ENCODE data around the gene CWH43.
A peak's percentile ranks its signal among the peaks of the same experiment; 100 is the strongest.
"Not testable (repeated sequence)": the region's sequence is repeated elsewhere in the genome, so short reads cannot be mapped to it uniquely, and the experiment has no call there.

The CWH43 gene

GRCh38 chr4:48958582-48958981, 27.5 kb upstream of the CWH43 start:
- peaks cover 7% of the 10 kb centered on the region for H3K27me3 Mint-ChIP-seq
- H3K27ac Mint-ChIP-seq (ENCODE audit: low read depth) = no peak overlapping the region
- H3K4me1 Mint-ChIP-seq = no peaks in the 10 kb centered on the region
- H3K4me3 Mint-ChIP-seq = no peak overlapping the region
- no peak for DNase-seq (ENCODE audit: low spot score in 2 of 2)
- no peaks in the 10 kb centered on the region for H3K9me3 Mint-ChIP-seq
- H3K36me3 Mint-ChIP-seq (ENCODE audit: insufficient read depth) = no peaks in the 10 kb centered on the region
- ATAC-seq (replicated peaks; ENCODE audit: extremely low read depth, poor library complexity, severe bottlenecking) = no peak

- no peaks in the 10 kb centered on the region for H3K4me1 Mint-ChIP-seq
These were observed 25.0 kb upstream of the CWH43 start for GRCh38 chr4:48960988-48961635.

GRCh38 chr4:48962636-48963035, 23.4 kb upstream of the CWH43 start:
- ATAC-seq (replicated peaks; ENCODE audit: extremely low read depth, poor library complexity, severe bottlenecking) (no peak), DNase-seq (ENCODE audit: low spot score in 2 of 2) (no peak)
- H3K9me3 Mint-ChIP-seq = no peaks in the 10 kb centered on the region
- no peaks in the 10 kb centered on the region for H3K4me1 Mint-ChIP-seq
- no peak overlapping the region for H3K27ac Mint-ChIP-seq (ENCODE audit: low read depth)
- H3K27me3 Mint-ChIP-seq = peaks cover 7% of the 10 kb centered on the region
- no peak overlapping the region for H3K4me3 Mint-ChIP-seq
- peaks cover 2% of the 10 kb centered on the region for H3K36me3 Mint-ChIP-seq (ENCODE audit: insufficient read depth)

More at GRCh38 chr4:48960988-48961635, 25.0 kb upstream of the CWH43 start:
- DNase-seq (ENCODE audit: low spot score in 2 of 2) = no peak
- H3K27me3 Mint-ChIP-seq = peaks cover 7% of the 10 kb centered on the region
- no peak for ATAC-seq (replicated peaks; ENCODE audit: extremely low read depth, poor library complexity, severe bottlenecking)
- H3K27ac Mint-ChIP-seq (ENCODE audit: low read depth) = no peak overlapping the region
- H3K4me3 Mint-ChIP-seq = no peak overlapping the region
- no peaks in the 10 kb centered on the region for H3K9me3 Mint-ChIP-seq
- peaks cover 2% of the 10 kb centered on the region for H3K36me3 Mint-ChIP-seq (ENCODE audit: insufficient read depth)

- ATAC-seq (replicated peaks; ENCODE audit: extremely low read depth, poor library complexity, severe bottlenecking) (peak; percentile 70), DNase-seq (ENCODE audit: low spot score in 2 of 2) (peak; percentile 55 to 64)
- Mint-ChIP-seq H3K4me1 (no peaks in the 10 kb centered on the region), H3K27ac (ENCODE audit: low read depth) (no peak overlapping the region), H3K27me3 (peaks cover 6% of the 10 kb centered on the region), H3K4me3 (no peak overlapping the region), H3K36me3 (ENCODE audit: insufficient read depth) (peaks cover 2% of the 10 kb centered on the region), H3K9me3 (no peaks in the 10 kb centered on the region)
These were observed 22.9 kb upstream of the CWH43 start for GRCh38 chr4:48963042-48963679.

- H3K9me3 Mint-ChIP-seq = no peaks in the 10 kb centered on the region
These were observed 19.0 kb upstream of the CWH43 start for GRCh38 chr4:48967101-48967500.

GRCh38 chr4:48967631-48968030, 18.4 kb upstream of the CWH43 start:
- ATAC-seq (replicated peaks; ENCODE audit: extremely low read depth, poor library complexity, severe bottlenecking) = no peak
- DNase-seq (ENCODE audit: low spot score in 2 of 2) = no peak
- Mint-ChIP-seq H3K27me3 (peaks cover 16% of the 10 kb centered on the region), H3K27ac (ENCODE audit: low read depth) (no peak overlapping the region), H3K36me3 (ENCODE audit: insufficient read depth) (peaks cover 2% of the 10 kb centered on the region), H3K4me3 (no peak overlapping the region), H3K4me1 (no peaks in the 10 kb centered on the region), H3K9me3 (no peaks in the 10 kb centered on the region)

More at GRCh38 chr4:48967101-48967500, 19.0 kb upstream of the CWH43 start:
- Mint-ChIP-seq H3K36me3 (ENCODE audit: insufficient read depth) (peaks cover 2% of the 10 kb centered on the region), H3K4me3 (no peak overlapping the region), H3K27me3 (peaks cover 11% of the 10 kb centered on the region), H3K27ac (ENCODE audit: low read depth) (no peak overlapping the region), H3K4me1 (no peaks in the 10 kb centered on the region)
- ATAC-seq (replicated peaks; ENCODE audit: extremely low read depth, poor library complexity, severe bottlenecking) = no peak
- DNase-seq (ENCODE audit: low spot score in 2 of 2) = no peak

- H3K4me3 Mint-ChIP-seq = no peak overlapping the region
- DNase-seq (ENCODE audit: low spot score in 2 of 2) (no peak), ATAC-seq (replicated peaks; ENCODE audit: extremely low read depth, poor library complexity, severe bottlenecking) (no peak)
- peaks cover 2% of the 10 kb centered on the region for H3K36me3 Mint-ChIP-seq (ENCODE audit: insufficient read depth)
- H3K4me1 Mint-ChIP-seq = no peaks in the 10 kb centered on the region
- H3K27ac Mint-ChIP-seq (ENCODE audit: low read depth) = no peak overlapping the region
- peaks cover 28% of the 10 kb centered on the region for H3K27me3 Mint-ChIP-seq
- H3K9me3 Mint-ChIP-seq = no peaks in the 10 kb centered on the region
These were observed 17.3 kb upstream of the CWH43 start for GRCh38 chr4:48968814-48969213.

GRCh38 chr4:48970471-48970921, 15.6 kb upstream of the CWH43 start:
- no peak for ATAC-seq (replicated peaks; ENCODE audit: extremely low read depth, poor library complexity, severe bottlenecking)
- Mint-ChIP-seq H3K4me1 (no peaks in the 10 kb centered on the region), H3K27ac (ENCODE audit: low read depth) (no peak overlapping the region), H3K4me3 (no peak overlapping the region), H3K9me3 (no peaks in the 10 kb centered on the region), H3K36me3 (ENCODE audit: insufficient read depth) (peaks cover 5% of the 10 kb centered on the region), H3K27me3 (peaks cover 45% of the 10 kb centered on the region)
- no peak for DNase-seq (ENCODE audit: low spot score in 2 of 2)

- Mint-ChIP-seq H3K4me1 (no peaks in the 10 kb centered on the region), H3K27ac (ENCODE audit: low read depth) (no peak overlapping the region), H3K27me3 (peaks cover 72% of the 10 kb centered on the region), H3K36me3 (ENCODE audit: insufficient read depth) (peaks cover 4% of the 10 kb centered on the region), H3K4me3 (no peak overlapping the region), H3K9me3 (no peaks in the 10 kb centered on the region)
- ATAC-seq (replicated peaks; ENCODE audit: extremely low read depth, poor library complexity, severe bottlenecking) (no peak), DNase-seq (ENCODE audit: low spot score in 2 of 2) (no peak)
These were observed 11.0 kb upstream of the CWH43 start for GRCh38 chr4:48974979-48975640.

- Mint-ChIP-seq H3K4me1 (no peaks in the 10 kb centered on the region), H3K4me3 (no peak overlapping the region), H3K27me3 (peaks cover 81% of the 10 kb centered on the region), H3K36me3 (ENCODE audit: insufficient read depth) (peaks cover 4% of the 10 kb centered on the region), H3K9me3 (no peaks in the 10 kb centered on the region), H3K27ac (ENCODE audit: low read depth) (no peak overlapping the region)
- no peak for ATAC-seq (replicated peaks; ENCODE audit: extremely low read depth, poor library complexity, severe bottlenecking)
- DNase-seq (ENCODE audit: low spot score in 2 of 2) = no peak
These were observed 10.0 kb upstream of the CWH43 start for GRCh38 chr4:48976041-48976440.

GRCh38 chr4:48979914-48980579, 6.0 kb upstream of the CWH43 start:
- H3K27ac Mint-ChIP-seq (ENCODE audit: low read depth) = no peak overlapping the region
- no peak overlapping the region for H3K4me3 Mint-ChIP-seq
- no peaks in the 10 kb centered on the region for H3K4me1 Mint-ChIP-seq
- ATAC-seq (replicated peaks; ENCODE audit: extremely low read depth, poor library complexity, severe bottlenecking) = no peak
- no peak for DNase-seq (ENCODE audit: low spot score in 2 of 2)
- H3K27me3 Mint-ChIP-seq = peaks cover 74% of the 10 kb centered on the region
- H3K9me3 Mint-ChIP-seq = peaks cover 4% of the 10 kb centered on the region
- H3K36me3 Mint-ChIP-seq (ENCODE audit: insufficient read depth) = peaks cover 1% of the 10 kb centered on the region

GRCh38 chr4:48984005-48984404, 2.1 kb upstream of the CWH43 start:
- H3K9me3 Mint-ChIP-seq; H3K36me3 Mint-ChIP-seq (ENCODE audit: insufficient read depth); ATAC-seq (replicated peaks; ENCODE audit: extremely low read depth, poor library complexity, severe bottlenecking); H3K4me1 Mint-ChIP-seq; DNase-seq (ENCODE audit: low spot score in 2 of 2); H3K27ac Mint-ChIP-seq (ENCODE audit: low read depth); H3K4me3 Mint-ChIP-seq: not testable (repeated sequence)
- H3K27me3 Mint-ChIP-seq = peaks cover 73% of the 10 kb centered on the region
